Calu3 (cell line): ENCODE results near the gene RP9. TPM values are rescaled to one million over a fixed set of nuclear protein-coding genes. Genes with fewer than 3 reads are reported as not detected.
A peak's percentile ranks its signal among the peaks of the same experiment; 100 is the strongest.

Experiments
- BruUV-seq: library from RNA; stranded (reverse); fragments of 400-500 nt; replicated peaks from 2 replicates; lab custom pipeline; 2021; lab: Mats Ljungman, UMichigan
- CTCF ChIA-PET: fragments of 300-600 bp; sonication (Branson Sonifier 250); formaldehyde crosslinking; loops from one replicate; lab custom pipeline; 2022; ENCODE audit warnings: antibody characterized with exemption; lab: Charles Lee
- DNase-seq: peaks from one replicate; pipeline ENCODE4 v3.0.0; 2022
- H3K27ac Mint-ChIP-seq: one replicate; pipeline ENCODE4 v1.8.0; 2022; ENCODE audit warnings: mixed read lengths; ENCODE audit not compliant: unreplicated experiment
- H3K27me3 Mint-ChIP-seq: one replicate; pipeline ENCODE4 v1.8.0; 2022; ENCODE audit warnings: mixed read lengths; ENCODE audit not compliant: unreplicated experiment
- H3K36me3 Mint-ChIP-seq: one replicate; pipeline ENCODE4 v1.8.0; 2022; ENCODE audit warnings: mild to moderate bottlenecking, moderate library complexity, mixed read lengths; ENCODE audit not compliant: insufficient read depth, unreplicated experiment
- H3K4me1 Mint-ChIP-seq: one replicate; pipeline ENCODE4 v1.8.0; 2022; ENCODE audit warnings: mild to moderate bottlenecking, low read depth, mixed read lengths; ENCODE audit not compliant: unreplicated experiment
- H3K4me3 Mint-ChIP-seq: one replicate; pipeline ENCODE4 v1.8.0; 2022; ENCODE audit warnings: mild to moderate bottlenecking, low read depth, moderate library complexity, mixed read lengths; ENCODE audit not compliant: unreplicated experiment
- H3K9me3 Mint-ChIP-seq: one replicate; pipeline ENCODE4 v1.8.0; 2022; ENCODE audit warnings: low read depth, mixed read lengths; ENCODE audit not compliant: unreplicated experiment
- intact Hi-C: fragments of 100-400 bp; cut with micrococcal nuclease; formaldehyde crosslinking; loops from one replicate; pipeline ENCODE4 v1.10.0; 2022; ENCODE audit not compliant: unreplicated experiment
- total RNA-seq: library from RNA; stranded (reverse); gene quantifications from 2 replicates; pipeline ENCODE4 v1.2.3, GENCODE V29; 2022
- TF ChIP-seq, protein P1 (sequence below): fragments of 200-600 bp; IDR thresholded peaks from one replicate; pipeline ENCODE4 v1.8.0; 2022; ENCODE audit warnings: antibody characterized with exemption; ENCODE audit not compliant: unreplicated experiment

RP9 gene
- total RNA-seq, 1 experiment from 2014 or later: 37.2 TPM

GRCh38 chr7:33128990-33129805 lies 20.0 kb upstream of the RP9 start, which contains the start of gene BBS9:
Gene BBS9 (plus strand): TSS chr7:33129564. CDS start chr7:33146253, 16,689 bp downstream.
- H3K4me3 Mint-ChIP-seq: peak within 1 kb of the TSS; percentile 91
- TF ChIP-seq, protein P1, sequence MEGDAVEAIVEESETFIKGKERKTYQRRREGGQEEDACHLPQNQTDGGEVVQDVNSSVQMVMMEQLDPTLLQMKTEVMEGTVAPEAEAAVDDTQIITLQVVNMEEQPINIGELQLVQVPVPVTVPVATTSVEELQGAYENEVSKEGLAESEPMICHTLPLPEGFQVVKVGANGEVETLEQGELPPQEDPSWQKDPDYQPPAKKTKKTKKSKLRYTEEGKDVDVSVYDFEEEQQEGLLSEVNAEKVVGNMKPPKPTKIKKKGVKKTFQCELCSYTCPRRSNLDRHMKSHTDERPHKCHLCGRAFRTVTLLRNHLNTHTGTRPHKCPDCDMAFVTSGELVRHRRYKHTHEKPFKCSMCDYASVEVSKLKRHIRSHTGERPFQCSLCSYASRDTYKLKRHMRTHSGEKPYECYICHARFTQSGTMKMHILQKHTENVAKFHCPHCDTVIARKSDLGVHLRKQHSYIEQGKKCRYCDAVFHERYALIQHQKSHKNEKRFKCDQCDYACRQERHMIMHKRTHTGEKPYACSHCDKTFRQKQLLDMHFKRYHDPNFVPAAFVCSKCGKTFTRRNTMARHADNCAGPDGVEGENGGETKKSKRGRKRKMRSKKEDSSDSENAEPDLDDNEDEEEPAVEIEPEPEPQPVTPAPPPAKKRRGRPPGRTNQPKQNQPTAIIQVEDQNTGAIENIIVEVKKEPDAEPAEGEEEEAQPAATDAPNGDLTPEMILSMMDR: no peak
- CTCF ChIA-PET: interaction anchor here (1.1 kb wide), 1 partner anchor 21 kb away, joined by 3 read pairs; no protein-coding TSS in a partner anchor
- H3K36me3 Mint-ChIP-seq: peaks cover 20% of the 10 kb centered on the region
- DNase-seq: peak; percentile 95
- H3K9me3 Mint-ChIP-seq: no peaks in the 10 kb centered on the region
- intact Hi-C loops: no loop called here
- no peaks in the 10 kb centered on the region for H3K27me3 Mint-ChIP-seq
- BruUV-seq: no TSS peak
- no peaks in the 10 kb centered on the region for H3K4me1 Mint-ChIP-seq
- H3K27ac Mint-ChIP-seq: peak within 1 kb of the TSS; percentile 78

DNA sequence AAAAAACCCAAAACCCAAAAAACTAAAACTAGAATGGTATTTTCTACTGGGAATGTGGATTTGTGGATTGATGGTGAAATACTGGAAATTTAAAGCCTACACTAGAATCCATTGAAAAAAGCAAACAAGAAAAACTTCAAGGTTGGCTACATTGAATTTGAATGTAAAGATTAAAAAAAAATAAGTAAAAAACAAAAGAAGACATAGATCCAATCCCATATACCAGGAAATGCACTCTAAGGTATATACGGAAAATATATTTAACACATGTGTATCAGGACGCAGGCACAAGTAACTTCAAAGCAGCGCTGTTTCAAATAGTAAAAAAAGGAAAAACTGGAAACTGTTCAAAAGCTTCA lies 19.4 kb upstream of the RP9 start:
- CTCF ChIA-PET: interaction anchor here (0.7 to 1.1 kb wide), 2 partner anchors 20 to 468 kb away, joined by 3 to 5 read pairs; no protein-coding TSS in a partner anchor
- no peaks in the 10 kb centered on the region for H3K9me3 Mint-ChIP-seq
- peak overlapping the region; percentile 91 for H3K4me3 Mint-ChIP-seq
- intact Hi-C loops: no loop called here
- TSS peak; percentile 86 for BruUV-seq
- no peak for DNase-seq
- H3K4me1 Mint-ChIP-seq: no peaks in the 10 kb centered on the region
- TF ChIP-seq, protein P1: no peak
- H3K27me3 Mint-ChIP-seq: no peaks in the 10 kb centered on the region
- peak overlapping the region; percentile 78 for H3K27ac Mint-ChIP-seq
- H3K36me3 Mint-ChIP-seq: peaks cover 20% of the 10 kb centered on the region

- CTCF ChIA-PET: no interaction called here
- Mint-ChIP-seq H3K4me3 (no peak overlapping the region), H3K27ac (no peak overlapping the region), H3K36me3 (peaks cover 20% of the 10 kb centered on the region), H3K27me3 (no peaks in the 10 kb centered on the region), H3K9me3 (no peaks in the 10 kb centered on the region), H3K4me1 (no peaks in the 10 kb centered on the region)
- intact Hi-C loops: no loop called here
- DNase-seq: no peak
- no TSS peak for BruUV-seq
- TF ChIP-seq, protein P1: no peak
Observed at GRCh38 chr7:33127085-33127484, 17.9 kb upstream of the RP9 start.

- intact Hi-C loops: no loop called here
- no peaks in the 10 kb centered on the region for H3K36me3 Mint-ChIP-seq
- CTCF ChIA-PET: no interaction called here
- no peak overlapping the region for H3K27ac Mint-ChIP-seq
- peaks cover 7% of the 10 kb centered on the region for H3K9me3 Mint-ChIP-seq
- no TSS peak for BruUV-seq
- peaks cover 52% of the 10 kb centered on the region for H3K27me3 Mint-ChIP-seq
- no peak for DNase-seq
- H3K4me3 Mint-ChIP-seq: no peak overlapping the region
- TF ChIP-seq, protein P1: no peak
- H3K4me1 Mint-ChIP-seq: no peaks in the 10 kb centered on the region
Observed at GRCh38 chr7:33118383-33118782, 9.2 kb upstream of the RP9 start.
